ENCODE measurements around the gene ADAM12.

GRCh38 chr10:126400641-126401040 is 12.4 kb upstream of the ADAM12 start:
- TF ChIP-seq, protein P1, sequence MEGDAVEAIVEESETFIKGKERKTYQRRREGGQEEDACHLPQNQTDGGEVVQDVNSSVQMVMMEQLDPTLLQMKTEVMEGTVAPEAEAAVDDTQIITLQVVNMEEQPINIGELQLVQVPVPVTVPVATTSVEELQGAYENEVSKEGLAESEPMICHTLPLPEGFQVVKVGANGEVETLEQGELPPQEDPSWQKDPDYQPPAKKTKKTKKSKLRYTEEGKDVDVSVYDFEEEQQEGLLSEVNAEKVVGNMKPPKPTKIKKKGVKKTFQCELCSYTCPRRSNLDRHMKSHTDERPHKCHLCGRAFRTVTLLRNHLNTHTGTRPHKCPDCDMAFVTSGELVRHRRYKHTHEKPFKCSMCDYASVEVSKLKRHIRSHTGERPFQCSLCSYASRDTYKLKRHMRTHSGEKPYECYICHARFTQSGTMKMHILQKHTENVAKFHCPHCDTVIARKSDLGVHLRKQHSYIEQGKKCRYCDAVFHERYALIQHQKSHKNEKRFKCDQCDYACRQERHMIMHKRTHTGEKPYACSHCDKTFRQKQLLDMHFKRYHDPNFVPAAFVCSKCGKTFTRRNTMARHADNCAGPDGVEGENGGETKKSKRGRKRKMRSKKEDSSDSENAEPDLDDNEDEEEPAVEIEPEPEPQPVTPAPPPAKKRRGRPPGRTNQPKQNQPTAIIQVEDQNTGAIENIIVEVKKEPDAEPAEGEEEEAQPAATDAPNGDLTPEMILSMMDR (IDR thresholded peaks at IDR 0.05; ENCODE audit: low read length) = no peak
- no peak for TF ChIP-seq EZH2 (optimal IDR thresholded peaks at IDR 0.05; ENCODE audit: low read depth, low read length)
- TF ChIP-seq EZH2phosphoT487 (IDR thresholded peaks at IDR 0.05; ENCODE audit: low read length) = no peak
